Progenitor cell of endocrine pancreas (in vitro differentiated cells): ENCODE results near the gene ATG7. TPM values are rescaled to one million over a fixed set of nuclear protein-coding genes. Genes with fewer than 3 reads are reported as not detected.

Source experiments
- DNase-seq: peaks from one replicate; pipeline ENCODE4 v3.0.0; 2021; ENCODE audit warnings: low spot score; ENCODE audit not compliant: unreplicated experiment
- H3K27ac Mint-ChIP-seq: 2 replicates; pipeline ENCODE4 v1.8.0; 2021; ENCODE audit warnings: mild to moderate bottlenecking, moderate library complexity, mixed read lengths
- H3K27me3 Mint-ChIP-seq: 2 replicates; pipeline ENCODE4 v1.8.0; 2021; ENCODE audit warnings: mixed read lengths
- H3K36me3 Mint-ChIP-seq: 2 replicates; pipeline ENCODE4 v1.8.0; 2022; ENCODE audit warnings: mixed read lengths; ENCODE audit not compliant: insufficient read depth
- H3K4me1 Mint-ChIP-seq: 2 replicates; pipeline ENCODE4 v1.8.0; 2021; ENCODE audit warnings: low read depth, mixed read lengths
- H3K4me3 Mint-ChIP-seq: 2 replicates; pipeline ENCODE4 v1.8.0; 2021; ENCODE audit warnings: low read depth, mild to moderate bottlenecking, moderate library complexity, mixed read lengths
- H3K9me3 Mint-ChIP-seq: 2 replicates; pipeline ENCODE4 v1.8.0; 2021; ENCODE audit warnings: low read depth, mixed read lengths
- total RNA-seq: library from RNA; stranded (reverse); gene quantifications from 2 replicates; pipeline ENCODE4 v1.2.1, GENCODE V29; 2021
- TF ChIP-seq, protein P1 (sequence below): fragments of 200-600 bp; sonication (generic); IDR thresholded peaks from one replicate; pipeline ENCODE4 v1.5.0; 2021; ENCODE audit warnings: antibody characterized with exemption, mild to moderate bottlenecking; ENCODE audit not compliant: unreplicated experiment

The ATG7 gene
- total RNA-seq, 1 donor from 2014 or later, result 29.1 TPM

DNA sequence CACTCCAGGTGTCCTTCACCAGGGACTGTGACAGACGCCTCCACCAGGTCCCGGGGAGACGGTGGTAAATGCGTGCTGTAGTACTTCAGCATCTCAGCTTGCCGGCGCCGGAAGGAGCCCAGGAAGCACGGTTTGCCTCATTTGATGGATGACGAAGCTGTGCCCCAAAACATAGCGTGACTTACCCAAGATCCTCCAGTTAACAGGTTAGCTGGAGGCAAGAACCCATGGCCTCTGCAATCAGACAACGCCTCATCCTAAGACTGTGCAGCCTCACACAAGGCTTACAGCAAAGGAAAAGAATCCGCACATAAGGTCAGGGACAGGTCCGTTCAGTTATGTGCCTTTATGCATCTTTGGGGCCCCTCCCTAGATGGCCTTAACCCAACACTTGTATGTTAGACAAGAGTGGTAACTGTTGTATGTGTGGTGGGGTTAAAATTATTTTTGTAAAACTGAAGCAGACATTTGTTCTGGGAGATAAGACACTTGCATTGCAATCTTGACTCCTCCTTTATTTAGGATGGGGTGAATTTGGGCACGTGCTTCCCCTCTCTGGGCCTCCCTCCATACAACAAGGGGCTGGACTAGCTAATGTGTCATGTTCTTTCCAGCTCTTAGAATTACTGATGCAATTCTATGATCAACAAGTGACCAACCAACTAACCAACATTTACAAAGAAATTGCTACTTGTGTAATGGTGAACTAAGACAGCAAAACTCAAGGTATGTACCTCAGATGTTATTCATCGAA is 332.1 kb downstream of the ATG7 start:
- H3K36me3 Mint-ChIP-seq, result peaks cover 26% of the 10 kb centered on the region
- no peak overlapping the region for H3K4me3 Mint-ChIP-seq
- H3K27me3 Mint-ChIP-seq, result no peaks in the 10 kb centered on the region
- TF ChIP-seq, protein P1, sequence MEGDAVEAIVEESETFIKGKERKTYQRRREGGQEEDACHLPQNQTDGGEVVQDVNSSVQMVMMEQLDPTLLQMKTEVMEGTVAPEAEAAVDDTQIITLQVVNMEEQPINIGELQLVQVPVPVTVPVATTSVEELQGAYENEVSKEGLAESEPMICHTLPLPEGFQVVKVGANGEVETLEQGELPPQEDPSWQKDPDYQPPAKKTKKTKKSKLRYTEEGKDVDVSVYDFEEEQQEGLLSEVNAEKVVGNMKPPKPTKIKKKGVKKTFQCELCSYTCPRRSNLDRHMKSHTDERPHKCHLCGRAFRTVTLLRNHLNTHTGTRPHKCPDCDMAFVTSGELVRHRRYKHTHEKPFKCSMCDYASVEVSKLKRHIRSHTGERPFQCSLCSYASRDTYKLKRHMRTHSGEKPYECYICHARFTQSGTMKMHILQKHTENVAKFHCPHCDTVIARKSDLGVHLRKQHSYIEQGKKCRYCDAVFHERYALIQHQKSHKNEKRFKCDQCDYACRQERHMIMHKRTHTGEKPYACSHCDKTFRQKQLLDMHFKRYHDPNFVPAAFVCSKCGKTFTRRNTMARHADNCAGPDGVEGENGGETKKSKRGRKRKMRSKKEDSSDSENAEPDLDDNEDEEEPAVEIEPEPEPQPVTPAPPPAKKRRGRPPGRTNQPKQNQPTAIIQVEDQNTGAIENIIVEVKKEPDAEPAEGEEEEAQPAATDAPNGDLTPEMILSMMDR, result no peak
- H3K9me3 Mint-ChIP-seq, result no peaks in the 10 kb centered on the region
- no peak overlapping the region for H3K27ac Mint-ChIP-seq
- H3K4me1 Mint-ChIP-seq, result peaks cover 40% of the 10 kb centered on the region
- no peak for DNase-seq

DNA sequence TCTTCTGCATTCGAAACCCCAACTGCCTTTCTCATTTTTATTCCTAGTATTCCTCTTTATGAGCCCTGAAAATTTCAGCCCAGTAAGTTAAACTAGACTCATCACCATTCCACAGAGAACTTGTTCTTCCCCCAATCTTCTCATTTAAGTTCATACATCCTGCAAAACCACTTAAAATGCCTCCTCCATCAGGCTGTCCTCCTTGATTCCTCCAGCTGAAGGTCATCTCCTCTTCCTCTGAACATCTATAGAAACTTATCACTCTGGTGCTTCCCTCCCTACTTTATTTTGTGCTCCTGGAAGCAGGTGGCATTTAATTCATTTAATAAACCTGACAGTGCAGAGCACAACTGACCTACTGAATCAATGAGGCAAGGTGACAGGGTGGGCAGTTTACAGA is 333.2 kb downstream of the ATG7 start:
- Mint-ChIP-seq H3K4me1 (peaks cover 43% of the 10 kb centered on the region), H3K36me3 (peaks cover 21% of the 10 kb centered on the region), H3K4me3 (no peak overlapping the region), H3K27ac (peak overlapping the region; percentile 71), H3K9me3 (no peaks in the 10 kb centered on the region), H3K27me3 (no peaks in the 10 kb centered on the region)
- no peak for DNase-seq
- TF ChIP-seq, protein P1, result no peak

DNA sequence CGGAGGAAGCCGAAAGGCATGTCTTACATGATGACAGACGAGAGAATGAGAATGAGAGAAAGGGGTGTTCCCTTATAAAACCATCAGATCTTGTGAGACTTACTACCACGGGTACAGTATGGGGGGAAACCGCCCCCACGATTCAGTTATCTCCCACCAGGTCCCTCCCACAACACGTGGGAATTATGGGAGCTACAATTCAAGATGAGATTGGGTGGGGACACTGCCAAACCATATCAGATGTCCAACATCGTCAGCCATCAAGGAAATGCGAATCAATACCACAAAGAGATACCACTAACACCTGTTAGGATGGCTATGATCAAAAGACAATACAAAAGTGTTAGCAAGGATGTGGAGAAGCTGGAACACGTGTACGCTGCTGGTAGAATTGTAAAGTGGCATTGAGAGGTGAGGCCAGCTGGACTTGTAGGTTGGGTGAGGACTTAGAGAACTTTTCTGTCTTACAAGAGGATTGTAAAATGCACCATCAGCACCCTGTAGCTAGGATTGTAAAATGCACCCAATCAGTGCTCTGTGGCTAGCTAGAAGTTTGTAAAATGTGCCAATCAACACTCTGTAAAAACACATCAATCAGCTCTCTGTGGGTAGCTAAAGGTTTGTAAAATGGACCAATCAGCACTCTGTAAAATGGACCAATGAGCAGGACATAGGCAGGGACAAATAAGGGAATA is 334.0 kb downstream of the ATG7 start:
- Mint-ChIP-seq H3K36me3 (peaks cover 13% of the 10 kb centered on the region), H3K27me3 (no peaks in the 10 kb centered on the region), H3K4me1 (peaks cover 42% of the 10 kb centered on the region), H3K9me3 (no peaks in the 10 kb centered on the region), H3K27ac (no peak overlapping the region), H3K4me3 (no peak overlapping the region)
- no peak for DNase-seq
- TF ChIP-seq, protein P1, result no peak

DNA sequence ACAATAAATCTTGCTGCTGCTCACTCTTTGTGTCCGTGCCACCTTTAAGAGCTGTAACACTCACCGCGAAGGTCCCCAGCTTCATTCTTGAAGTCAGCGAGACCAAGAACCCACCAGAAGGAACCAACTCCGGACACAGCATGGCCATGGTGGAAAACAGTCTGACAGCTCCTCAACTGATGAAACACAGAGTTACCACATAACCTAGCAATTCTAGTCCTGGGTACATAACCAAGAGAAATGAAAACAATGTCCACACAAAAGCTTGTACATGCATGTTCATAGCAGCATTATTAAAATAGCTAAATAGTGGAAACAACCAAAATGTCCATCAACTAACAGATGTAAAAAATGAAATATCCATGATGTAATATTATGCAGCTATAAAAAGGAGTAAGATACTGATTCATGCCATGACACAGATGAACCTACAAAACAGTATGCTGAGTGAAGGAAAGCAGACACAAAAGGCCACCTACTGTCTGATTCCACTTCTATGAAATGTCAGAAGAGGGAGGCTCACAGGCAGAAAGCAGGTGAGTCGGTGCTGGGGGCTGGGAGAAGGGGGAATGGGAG is 334.8 kb downstream of the ATG7 start:
- DNase-seq, result no peak
- TF ChIP-seq, protein P1, result no peak
- peaks cover 39% of the 10 kb centered on the region for H3K4me1 Mint-ChIP-seq
- H3K27ac Mint-ChIP-seq, result no peak overlapping the region
- H3K27me3 Mint-ChIP-seq, result no peaks in the 10 kb centered on the region
- peaks cover 12% of the 10 kb centered on the region for H3K36me3 Mint-ChIP-seq
- H3K4me3 Mint-ChIP-seq, result no peak overlapping the region
- H3K9me3 Mint-ChIP-seq, result no peaks in the 10 kb centered on the region

Other genes with a start within 250 kb of the ATG7 start
- gene HRH1, start 117.9 kb upstream of the ATG7 start, total RNA-seq, result 0.09 TPM in 1 of 2 replicates, not detected in the other